H9 (cell line): Measurements from ENCODE around the gene CUL2. TPM values are rescaled to one million over a fixed set of nuclear protein-coding genes. Genes with fewer than 3 reads are reported as not detected.
"Not testable (repeated sequence)": the region's sequence is repeated elsewhere in the genome, so short reads cannot be mapped to it uniquely, and the experiment has no call there.

Experiments used
- DNase-seq: peaks from one replicate; pipeline ENCODE4 v3.0.0-alpha.2; 2017
- H2AFZ ChIP-seq: one replicate; pipeline ENCODE4 v1.6.1; 2013; ENCODE audit warnings: mild to moderate bottlenecking, low read length, control low read depth, moderate library complexity
- H2AK5ac ChIP-seq: 2 replicates; pipeline ENCODE4 v1.6.1; 2013; ENCODE audit warnings: low read length, control low read depth, mixed read lengths; ENCODE audit not compliant: insufficient read length
- H2BK120ac ChIP-seq: one replicate; pipeline ENCODE4 v1.6.1; 2013; ENCODE audit warnings: low read depth, mild to moderate bottlenecking, low read length, control low read depth, inconsistent platforms; ENCODE audit not compliant: poor library complexity, severe bottlenecking
- H2BK12ac ChIP-seq: 2 replicates; pipeline ENCODE4 v1.6.1; 2013; ENCODE audit warnings: low read length, control low read depth, mixed read lengths, low read depth; ENCODE audit not compliant: insufficient read length
- H2BK15ac ChIP-seq: 2 replicates; pipeline ENCODE4 v1.6.1; 2013; ENCODE audit warnings: low read depth, low read length, control low read depth
- H2BK20ac ChIP-seq: one replicate; pipeline ENCODE4 v1.6.1; 2013; ENCODE audit warnings: low read depth, mild to moderate bottlenecking, low read length, control low read depth, inconsistent platforms; ENCODE audit not compliant: poor library complexity, severe bottlenecking
- H2BK5ac ChIP-seq: 2 replicates; pipeline ENCODE4 v1.6.1; 2013; ENCODE audit warnings: low read length, control low read depth, mixed read lengths; ENCODE audit not compliant: insufficient read length
- H3K14ac ChIP-seq: 2 replicates; pipeline ENCODE4 v1.6.1; 2013; ENCODE audit warnings: low read length, control low read depth; ENCODE audit not compliant: insufficient read depth
- H3K18ac ChIP-seq: 2 replicates; pipeline ENCODE4 v1.6.1; 2013; ENCODE audit warnings: low read depth, mild to moderate bottlenecking, mixed read lengths, low read length, control low read depth; ENCODE audit not compliant: insufficient read length
- H3K23ac ChIP-seq: 2 replicates; pipeline ENCODE4 v1.6.1; 2013; ENCODE audit warnings: low read length, control low read depth, mixed read lengths, low read depth; ENCODE audit not compliant: insufficient read length
- H3K23me2 ChIP-seq: 2 replicates; pipeline ENCODE4 v1.6.1; 2013; ENCODE audit warnings: low read depth, mild to moderate bottlenecking, mixed read lengths, low read length, control low read depth; ENCODE audit not compliant: insufficient read length, poor library complexity, severe bottlenecking
- H3K27ac ChIP-seq: 2 replicates; pipeline ENCODE4 v1.5.1; 2013; ENCODE audit warnings: low read length, control low read depth, mixed read lengths, low read depth; ENCODE audit not compliant: insufficient read length
- H3K27me3 ChIP-seq: 2 replicates; pipeline ENCODE4 v1.6.1; 2013; ENCODE audit warnings: low read length, control low read depth, inconsistent platforms; ENCODE audit not compliant: insufficient read depth
- H3K4ac ChIP-seq: 2 replicates; pipeline ENCODE4 v1.6.1; 2013; ENCODE audit warnings: low read depth, mild to moderate bottlenecking, control low read depth, inconsistent platforms, low read length, moderate library complexity
- H3K4me1 ChIP-seq: 2 replicates; pipeline ENCODE4 v1.6.1; 2013; ENCODE audit warnings: low read length, control low read depth, inconsistent platforms; ENCODE audit not compliant: insufficient read depth
- H3K4me2 ChIP-seq: 2 replicates; pipeline ENCODE4 v1.6.1; 2013; ENCODE audit warnings: low read length, control low read depth, mixed read lengths; ENCODE audit not compliant: insufficient read length, insufficient read depth
- H3K56ac ChIP-seq: 2 replicates; pipeline ENCODE4 v1.6.1; 2013; ENCODE audit warnings: low read depth, mild to moderate bottlenecking, mixed read lengths, low read length, control low read depth; ENCODE audit not compliant: insufficient read length
- H3K79me1 ChIP-seq: 2 replicates; pipeline ENCODE4 v1.6.1; 2013; ENCODE audit warnings: low read depth, mild to moderate bottlenecking, moderate library complexity, low read length, control low read depth, inconsistent platforms; ENCODE audit not compliant: insufficient read depth, poor library complexity, severe bottlenecking
- H3K79me2 ChIP-seq: 2 replicates; pipeline ENCODE4 v1.6.1; 2013; ENCODE audit warnings: low read length, control low read depth, inconsistent platforms; ENCODE audit not compliant: insufficient read depth
- H3K9ac ChIP-seq: 2 replicates; pipeline ENCODE4 v1.6.1; 2013; ENCODE audit warnings: low read length, control low read depth, mixed read lengths; ENCODE audit not compliant: insufficient read length; ENCODE audit errors: extremely low read depth
- H3K9me3 ChIP-seq: one replicate; pipeline ENCODE4 v1.6.1; 2013; ENCODE audit warnings: low read depth, low read length, inconsistent platforms; ENCODE audit not compliant: control insufficient read depth
- H3T11ph ChIP-seq: one replicate; pipeline ENCODE4 v1.6.1; 2013; ENCODE audit warnings: mild to moderate bottlenecking, low read length, control low read depth, inconsistent platforms
- H4K20me1 ChIP-seq: one replicate; pipeline ENCODE4 v1.6.1; 2013; ENCODE audit not compliant: control insufficient read depth, insufficient read length, insufficient read depth
- H4K5ac ChIP-seq: 2 replicates; pipeline ENCODE4 v1.6.1; 2013; ENCODE audit warnings: low read depth, mild to moderate bottlenecking, mixed read lengths, low read length, control low read depth; ENCODE audit not compliant: insufficient read length
- H4K8ac ChIP-seq: replicated peaks from 2 replicates; pipeline ENCODE4 v1.6.1; 2013; ENCODE audit warnings: low read length, control low read depth, mixed read lengths, low read depth; ENCODE audit not compliant: insufficient read length
- H4K91ac ChIP-seq: 2 replicates; pipeline ENCODE4 v1.6.1; 2013; ENCODE audit warnings: low read depth, mild to moderate bottlenecking, moderate library complexity, mixed read lengths, low read length, control low read depth; ENCODE audit not compliant: insufficient read length
- H3K27ac Mint-ChIP-seq, 3 experiments: 2 replicates in 2 of 3; 3 replicates in 1 of 3; pipeline ENCODE4 v1.8.0; 2020 to 2021; ENCODE audit warnings: mixed read lengths in 3 of 3, mild to moderate bottlenecking in 1 of 3, moderate library complexity in 1 of 3
- H3K27me3 Mint-ChIP-seq: 2 replicates; pipeline ENCODE4 v1.8.0; 2021; ENCODE audit warnings: low read depth, mild to moderate bottlenecking, moderate library complexity, mixed read lengths
- H3K36me3 Mint-ChIP-seq, 3 experiments: 2 replicates in 2 of 3; 3 replicates in 1 of 3; pipeline ENCODE4 v1.8.0; 2020 to 2021; ENCODE audit warnings: low read depth in 3 of 3, mixed read lengths in 3 of 3; ENCODE audit not compliant: insufficient read depth in 1 of 3
- H3K4me1 Mint-ChIP-seq, 2 experiments: 2 replicates each; pipeline ENCODE4 v1.8.0; 2020; ENCODE audit warnings: mixed read lengths in 2 of 2
- H3K4me3 Mint-ChIP-seq, 2 experiments: 2 replicates in 1 of 2; 3 replicates in 1 of 2; pipeline ENCODE4 v1.8.0; 2020 to 2021; ENCODE audit warnings: mild to moderate bottlenecking in 2 of 2, mixed read lengths in 2 of 2, moderate library complexity in 1 of 2
- H3K9me3 Mint-ChIP-seq, 2 experiments: 2 replicates in 1 of 2; 3 replicates in 1 of 2; pipeline ENCODE4 v1.8.0; 2020; ENCODE audit warnings: mild to moderate bottlenecking in 2 of 2, mixed read lengths in 2 of 2, moderate library complexity in 1 of 2
- WGBS: extraction: QIAGEN DNeasy Blood & Tissue Kit; methylation state at CpG from one replicate; pipeline ENCODE4 v1.1.7; 2013; ENCODE audit warnings: missing lambda C conversion rate, low lambda C conversion rate, mixed read lengths; ENCODE audit not compliant: insufficient read length; ENCODE audit errors: extremely low coverage; 5-methylcytosine and 5-hydroxymethylcytosine counted together
- total RNA-seq: library from RNA; stranded (reverse); gene quantifications from 2 replicates; pipeline ENCODE4 v1.2.1, GENCODE V29; 2021
- TF ChIP-seq, protein P1 (sequence below): fragments of 200-600 bp; sonication (generic); conservative IDR thresholded peaks from 3 replicates; pipeline ENCODE4 v1.8.0; 2021; ENCODE audit warnings: antibody characterized with exemption, mild to moderate bottlenecking

CUL2 gene
- total RNA-seq, 1 experiment from 2014 or later: 43.3 TPM

DNA sequence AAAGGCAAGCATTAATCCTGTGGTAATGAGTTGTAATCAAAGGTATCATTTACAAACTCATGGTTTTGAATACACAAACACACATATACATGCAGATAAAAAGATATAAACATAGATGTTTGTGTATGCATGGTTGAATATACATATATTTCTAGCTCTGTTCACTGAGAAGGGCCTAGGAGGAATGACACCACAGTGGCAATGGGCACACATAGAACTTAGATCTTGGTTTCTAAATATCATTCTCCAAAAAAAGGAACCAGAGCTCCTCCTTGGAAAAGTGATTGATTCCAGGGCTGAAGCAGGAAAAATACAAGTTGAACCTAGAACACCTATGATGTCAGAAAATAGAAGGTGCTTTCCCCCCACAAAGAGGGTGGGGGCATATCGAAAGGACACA, 6.9 kb downstream of the CUL2 start:
- H3T11ph ChIP-seq: no peak overlapping the region
- H3K27ac Mint-ChIP-seq: peak overlapping the region in 1 of 3 experiments; percentile 13; a peak in 1 of 7 replicates
- H3K4me3 Mint-ChIP-seq: no peak overlapping the region

DNA sequence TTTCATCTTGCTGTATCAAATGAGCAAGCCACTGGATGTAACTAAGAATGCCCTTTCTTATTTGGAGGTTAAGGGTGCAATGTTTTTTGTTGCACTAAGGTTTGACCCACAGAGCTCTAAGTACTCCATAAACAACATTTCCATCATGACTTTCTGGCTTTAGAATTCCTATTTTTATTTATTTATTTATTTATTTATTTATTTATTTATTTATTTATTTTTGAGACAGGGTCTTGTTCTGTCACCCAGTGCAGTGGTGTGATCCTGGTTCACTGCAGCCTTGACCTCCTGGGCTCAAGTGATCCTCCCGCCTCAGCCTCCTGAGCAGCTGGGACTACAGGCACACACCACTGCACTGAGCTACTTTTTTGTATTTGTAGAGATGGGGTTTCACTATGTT, 9.9 kb downstream of the CUL2 start:
- H3K4me1 ChIP-seq, H2BK12ac ChIP-seq, H4K91ac ChIP-seq, H3K18ac ChIP-seq, H3K27me3 ChIP-seq, H4K5ac ChIP-seq, H3K79me2 ChIP-seq, H4K8ac ChIP-seq, H4K20me1 ChIP-seq, DNase-seq, H3T11ph ChIP-seq, H3K27ac ChIP-seq, H3K23ac ChIP-seq, H3K56ac ChIP-seq, H2BK5ac ChIP-seq, H3K14ac ChIP-seq, H3K23me2 ChIP-seq, H2AFZ ChIP-seq, H3K27ac Mint-ChIP-seq, H3K27me3 Mint-ChIP-seq, H2BK20ac ChIP-seq, H2AK5ac ChIP-seq, H2BK120ac ChIP-seq, H3K4ac ChIP-seq, H3K4me2 ChIP-seq, H3K9me3 ChIP-seq, H3K9ac ChIP-seq, H3K4me3 Mint-ChIP-seq, H2BK15ac ChIP-seq, H3K4me1 Mint-ChIP-seq: not testable (repeated sequence)
- no CpG with 5 or more reads among the region's 1 CpG for WGBS
- peaks cover 15 to 23% of the 10 kb centered on the region in 2 experiments for H3K9me3 Mint-ChIP-seq
- H3K36me3 Mint-ChIP-seq: peaks cover 14 to 23% (median 20%) of the 10 kb centered on the region in 3 experiments
- peaks cover 11% of the 10 kb centered on the region for H3K79me1 ChIP-seq

More for the DNA sequence above, 6.9 kb downstream of the CUL2 start:
- Histone ChIP-seq H3K9me3 (no peaks in the 10 kb centered on the region), H3K18ac (no peak overlapping the region), H2BK12ac (no peak overlapping the region), H4K20me1 (no peaks in the 10 kb centered on the region), H4K5ac (no peak overlapping the region), H3K23ac (no peak overlapping the region), H4K8ac (no peak overlapping the region), H4K91ac (no peak overlapping the region), H3K27ac (no peak overlapping the region), H2BK120ac (no peak overlapping the region), H3K14ac (no peak overlapping the region), H3K4me1 (no peaks in the 10 kb centered on the region), H2BK5ac (no peak overlapping the region), H3K56ac (no peak overlapping the region), H3K4ac (no peak overlapping the region), H3K27me3 (no peaks in the 10 kb centered on the region), H2AFZ (no peak overlapping the region), H2BK15ac (no peak overlapping the region), H3K79me1 (peaks cover 9% of the 10 kb centered on the region), H2BK20ac (no peak overlapping the region), H3K9ac (no peak overlapping the region), H3K4me2 (no peak overlapping the region), H3K23me2 (no peaks in the 10 kb centered on the region), H3K79me2 (peaks cover 9% of the 10 kb centered on the region; the same call in 1 of the 2 replicates), H2AK5ac (no peak overlapping the region)
- DNase-seq: no peak
- WGBS: no CpG with 5 or more reads among the region's 1 CpG
- H3K36me3 Mint-ChIP-seq: peaks cover 14 to 28% (median 20%) of the 10 kb centered on the region in 3 experiments
- TF ChIP-seq, protein P1, sequence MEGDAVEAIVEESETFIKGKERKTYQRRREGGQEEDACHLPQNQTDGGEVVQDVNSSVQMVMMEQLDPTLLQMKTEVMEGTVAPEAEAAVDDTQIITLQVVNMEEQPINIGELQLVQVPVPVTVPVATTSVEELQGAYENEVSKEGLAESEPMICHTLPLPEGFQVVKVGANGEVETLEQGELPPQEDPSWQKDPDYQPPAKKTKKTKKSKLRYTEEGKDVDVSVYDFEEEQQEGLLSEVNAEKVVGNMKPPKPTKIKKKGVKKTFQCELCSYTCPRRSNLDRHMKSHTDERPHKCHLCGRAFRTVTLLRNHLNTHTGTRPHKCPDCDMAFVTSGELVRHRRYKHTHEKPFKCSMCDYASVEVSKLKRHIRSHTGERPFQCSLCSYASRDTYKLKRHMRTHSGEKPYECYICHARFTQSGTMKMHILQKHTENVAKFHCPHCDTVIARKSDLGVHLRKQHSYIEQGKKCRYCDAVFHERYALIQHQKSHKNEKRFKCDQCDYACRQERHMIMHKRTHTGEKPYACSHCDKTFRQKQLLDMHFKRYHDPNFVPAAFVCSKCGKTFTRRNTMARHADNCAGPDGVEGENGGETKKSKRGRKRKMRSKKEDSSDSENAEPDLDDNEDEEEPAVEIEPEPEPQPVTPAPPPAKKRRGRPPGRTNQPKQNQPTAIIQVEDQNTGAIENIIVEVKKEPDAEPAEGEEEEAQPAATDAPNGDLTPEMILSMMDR: no peak
- H3K9me3 Mint-ChIP-seq: peaks cover 15 to 23% of the 10 kb centered on the region in 2 experiments
- no peaks in the 10 kb centered on the region for H3K27me3 Mint-ChIP-seq
- H3K4me1 Mint-ChIP-seq: no peaks in the 10 kb centered on the region
